ENCODE results near the gene ARHGAP26.

- TF ChIP-seq CTCF (IDR thresholded peaks at IDR 0.05) (no peak), EP300 (IDR thresholded peaks at IDR 0.05) (no peak), POLR2AphosphoS5 (IDR thresholded peaks at IDR 0.05) (no peak)
Measured at GRCh38 chr5:143199843-143200242, 429.7 kb downstream of the ARHGAP26 start.
